HepG2 (cell line): ENCODE measurements around the gene LAMA1. TPM values are rescaled to one million over a fixed set of nuclear protein-coding genes. Genes with fewer than 3 reads are reported as not detected.

Experiments
- ATAC-seq: fragments of 200-7000 bp; cut with Tn5 transposase; 3 replicates; pipeline ENCODE4 v1.9.1; 2020; ENCODE audit warnings: mild to moderate bottlenecking, moderate library complexity
- BruUV-seq: library from RNA; stranded (reverse); fragments of 400-500 nt; replicated peaks from 2 replicates; lab custom pipeline; 2021; lab: Mats Ljungman, UMichigan
- CTCF ChIA-PET: fragments of 300-600 bp; formaldehyde crosslinking; extraction: SDS; loops from one replicate; lab custom pipeline; 2021; ENCODE audit warnings: low total read pairs, inconsistent platforms, low intra/inter-chr PET ratio; lab: Yijun Ruan, JAX
- POLR2A ChIA-PET: fragments of 350-600 bp; sonication (Branson Sonifier 250); formaldehyde crosslinking; loops from one replicate; lab custom pipeline; 2020; ENCODE audit warnings: antibody characterized with exemption, inconsistent platforms; lab: Yijun Ruan, JAX
- DNase-seq: peaks from one replicate; pipeline ENCODE4 v3.0.0-alpha.2; 2015; ENCODE audit warnings: low spot score
- FAIRE-seq: peaks from 3 replicates; lab custom pipeline; 2011; peaks lifted over from hg19 to GRCh38; lab: Jason Lieb, UNC
- H2AFZ ChIP-seq: one replicate; pipeline ENCODE4 v1.6.1; 2011; ENCODE audit warnings: low read length, inconsistent platforms
- H3K27ac ChIP-seq: fragments of 300-600 bp; 3 replicates; pipeline ENCODE4 v1.8.0; 2011; ENCODE audit warnings: mixed run types, mild to moderate bottlenecking, mixed read lengths, low read length, inconsistent platforms; ENCODE audit not compliant: insufficient read depth; ENCODE audit errors: extremely low read length
- H3K27me3 ChIP-seq, 2 experiments: fragments of 200-600 bp in 1 of 2; 2 replicates in 1 of 2; 3 replicates in 1 of 2; pipeline versions ENCODE4 v1.6.0 to v1.8.0; 2011; ENCODE audit warnings: low read length in 2 of 2, mild to moderate bottlenecking in 2 of 2, moderate library complexity in 2 of 2, inconsistent platforms in 1 of 2; ENCODE audit not compliant: insufficient read depth in 2 of 2, control insufficient read depth in 1 of 2
- H3K36me3 ChIP-seq, 2 experiments: fragments of 200-600 bp in 1 of 2; replicated peaks in 1 of 2; 2 replicates in 1 of 2; 3 replicates in 1 of 2; pipeline versions ENCODE4 v1.5.1 to v1.8.0; 2011; ENCODE audit warnings: low read length in 2 of 2, inconsistent platforms in 1 of 2; ENCODE audit not compliant: insufficient read depth in 2 of 2, control insufficient read depth in 1 of 2
- H3K4me1 ChIP-seq: 2 replicates; pipeline ENCODE4 v1.5.1; 2012; ENCODE audit warnings: low read length, inconsistent platforms; ENCODE audit not compliant: insufficient read depth
- H3K4me2 ChIP-seq: 2 replicates; pipeline ENCODE4 v1.6.0; 2011; ENCODE audit warnings: low read depth, low read length, inconsistent platforms
- H3K4me3 ChIP-seq, 3 experiments: fragments of 200-600 bp in 1 of 3; sonication (generic), shearing (Covaris generic) in 1 of 3; replicated peaks in 1 of 3; 2 replicates each; pipeline ENCODE4 v1.5.1; 2011 to 2016; ENCODE audit warnings: low read length in 3 of 3, inconsistent platforms in 2 of 3, low read depth in 2 of 3, mild to moderate bottlenecking in 2 of 3, control low read depth in 1 of 3, mixed read lengths in 1 of 3; ENCODE audit not compliant: insufficient read depth in 1 of 3
- H3K79me2 ChIP-seq: one replicate; pipeline ENCODE4 v1.6.1; 2011; ENCODE audit warnings: low read length, inconsistent platforms; ENCODE audit not compliant: insufficient read depth
- H3K9ac ChIP-seq: 2 replicates; pipeline ENCODE4 v1.6.0; 2011; ENCODE audit warnings: mild to moderate bottlenecking, low read depth, low read length, inconsistent platforms; ENCODE audit not compliant: insufficient read depth
- H3K9me3 ChIP-seq: 2 replicates; pipeline ENCODE4 v1.5.1; 2012; ENCODE audit warnings: mild to moderate bottlenecking, low read length
- H4K20me1 ChIP-seq: 2 replicates; pipeline ENCODE4 v1.6.0; 2011; ENCODE audit warnings: inconsistent platforms, mild to moderate bottlenecking, low read length, moderate library complexity; ENCODE audit not compliant: insufficient read depth
- CCDC6 ChIP-seq: sonication (generic); formaldehyde crosslinking; IDR thresholded peaks from 2 replicates; pipeline ENCODE4 v1.8.1; 2022; ENCODE audit warnings: mild to moderate bottlenecking, missing genetic modification reagents, moderate library complexity
- E2F5 ChIP-seq: sonication (generic); formaldehyde crosslinking; conservative IDR thresholded peaks from 2 replicates; pipeline ENCODE4 v1.4.0; 2020; ENCODE audit warnings: missing genetic modification reagents
- ELF4 ChIP-seq: sonication (generic); formaldehyde crosslinking; IDR thresholded peaks from 2 replicates; pipeline ENCODE4 v1.5.0; 2020; ENCODE audit warnings: missing genetic modification reagents, mild to moderate bottlenecking, moderate library complexity, borderline replicate concordance
- FOXA3 ChIP-seq: IDR thresholded peaks from 2 replicates; pipeline ENCODE4 v1.6.1; 2016; ENCODE audit warnings: missing genetic modification reagents, missing compliant biosample characterization
- FOXK1 ChIP-seq: sonication (generic); formaldehyde crosslinking; IDR thresholded peaks from 2 replicates; pipeline ENCODE4 v1.4.0; 2020; ENCODE audit warnings: low read depth, missing genetic modification reagents, borderline replicate concordance
- HNF4G ChIP-seq, 2 experiments: sonication (generic) in 1 of 2; formaldehyde crosslinking in 1 of 2; IDR thresholded peaks; 2 replicates each; pipeline versions ENCODE4 v1.4.0 to v1.6.1; 2011 to 2020; ENCODE audit warnings: borderline replicate concordance in 2 of 2, low read depth in 2 of 2, mild to moderate bottlenecking in 2 of 2, low read length in 1 of 2, missing genetic modification reagents in 1 of 2, moderate library complexity in 1 of 2
- IKZF5 ChIP-seq: IDR thresholded peaks from 2 replicates; pipeline ENCODE4 v1.6.1; 2018; ENCODE audit warnings: missing genetic modification reagents, mild to moderate bottlenecking, missing compliant biosample characterization
- RBM39 ChIP-seq: fragments of 200-400 bp; formaldehyde crosslinking; IDR thresholded peaks from one replicate; pipeline ENCODE4 v1.6.1; 2018; ENCODE audit warnings: antibody characterized with exemption, mild to moderate bottlenecking, low read depth, low read length; ENCODE audit not compliant: poor library complexity, severe bottlenecking
- SRSF1 ChIP-seq: fragments of 200-400 bp; formaldehyde crosslinking; optimal IDR thresholded peaks from 2 replicates; pipeline ENCODE3; 2017; ENCODE audit warnings: mild to moderate bottlenecking, low read depth, low read length, moderate library complexity
- U2AF2 ChIP-seq: fragments of 200-400 bp; formaldehyde crosslinking; IDR thresholded peaks from 2 replicates; pipeline ENCODE4 v1.6.1; 2017; ENCODE audit warnings: low read depth, mild to moderate bottlenecking, low read length
- ZFY ChIP-seq: sonication (generic); formaldehyde crosslinking; IDR thresholded peaks from 2 replicates; pipeline ENCODE4 v1.4.0; 2020; ENCODE audit warnings: missing genetic modification reagents
- ZNF264 ChIP-seq: sonication (generic); formaldehyde crosslinking; IDR thresholded peaks from 2 replicates; pipeline ENCODE4 v1.4.0; 2020; ENCODE audit warnings: missing genetic modification reagents
- ZNF275 ChIP-seq: sonication (generic); formaldehyde crosslinking; IDR thresholded peaks from 2 replicates; pipeline ENCODE4 v1.8.0; 2022; ENCODE audit warnings: missing genetic modification reagents, mild to moderate bottlenecking, inconsistent platforms, borderline replicate concordance
- ZNF446 ChIP-seq: sonication (generic); formaldehyde crosslinking; IDR thresholded peaks from 2 replicates; pipeline ENCODE4 v1.5.0; 2020; ENCODE audit warnings: mild to moderate bottlenecking, missing genetic modification reagents
- WGBS: methylation state at CpG from one replicate; pipeline ENCODE4 v1.1.6; 2017; ENCODE audit warnings: low lambda C conversion rate; 5-methylcytosine and 5-hydroxymethylcytosine counted together
- in situ Hi-C: cut with HindIII; loops from 2 replicates; pipeline ENCODE4 v1.10.0; 2017; ENCODE audit warnings: low pct_unique_long_range_greater_than_20kb; ENCODE audit not compliant: extremely low pct_ligation_motif_present
- intact Hi-C: fragments of 100-400 bp; cut with micrococcal nuclease; formaldehyde crosslinking; loops from one replicate; pipeline ENCODE4 v1.10.0; 2022; ENCODE audit not compliant: unreplicated experiment
- polyA plus RNA-seq, 8 experiments: library from polyadenylated mRNA; depleted of rRNA in 3 of 8; stranded (reverse) in 7 of 8; unstranded in 1 of 8; fragments of >200 nt; fragmentation: Illumina TruSeq in 4 of 8; extraction: Trizol in 4 of 8; gene quantifications; 2 replicates each; pipeline versions ENCODE4 v1.2.1 to v1.2.3, GENCODE V29; 2011 to 2016; ENCODE audit warnings: low read depth in 4 of 8, missing spikeins in 1 of 8, mixed read lengths in 1 of 8; ENCODE audit not compliant: insufficient read depth in 1 of 8
- total RNA-seq, 5 experiments: library from RNA; depleted of rRNA; stranded (reverse); fragments of >200 nt; fragmentation: Illumina TruSeq; extraction: Trizol; gene quantifications; 2 replicates each; pipeline ENCODE4 v1.2.3, GENCODE V29; 2016; ENCODE audit warnings: low read depth in 1 of 5

The LAMA1 gene
- total and polyA plus RNA-seq, 2 of the 13 experiments (the other 11 are each of a cell fraction or from before 2014, with no cell fraction given), result 0.05 to 0.44 TPM

GRCh38 chr18:6959110-6959509, 158.5 kb downstream of the LAMA1 start:
- H3K4me3 ChIP-seq, result no peak overlapping the region
- TF ChIP-seq FOXA3 (no peak), ZNF446 (CRISPR knock-in tag) (no peak), ZNF275 (CRISPR knock-in tag) (no peak)
- TF ChIP-seq, all 625 proteins: peak for 0
- Histone ChIP-seq H3K36me3 (no peaks in the 10 kb centered on the region), H3K79me2 (no peaks in the 10 kb centered on the region), H3K27me3 (0 out of 5 replicates have a peak, but pooled peaks cover 0 to 6% of the 10 kb centered on the region in 2 experiments), H3K9ac (no peak overlapping the region), H3K4me1 (peaks cover 39% of the 10 kb centered on the region), H3K9me3 (no peaks in the 10 kb centered on the region), H3K27ac (no peak overlapping the region), H3K4me2 (no peak overlapping the region), H2AFZ (no peak overlapping the region), H4K20me1 (no peaks in the 10 kb centered on the region)
- FAIRE-seq (no peak), DNase-seq (no peak), ATAC-seq (no peak)
- in situ Hi-C loops, result no loop called here
- ChIA-PET POLR2A (no interaction called here), CTCF (no interaction called here)
- 80% methylated on average over 12 of the region's 12 CpGs for WGBS
- intact Hi-C loops, result no loop called here
- BruUV-seq, result no TSS peak

GRCh38 chr18:6956999-6957398, 160.6 kb downstream of the LAMA1 start:
- ATAC-seq, result no peak
- no peak overlapping the region for H3K4me2 ChIP-seq
- no peaks in the 10 kb centered on the region for H4K20me1 ChIP-seq
- intact Hi-C loops, result no loop called here
- no peak overlapping the region for H3K9ac ChIP-seq
- ChIA-PET CTCF (no interaction called here), POLR2A (no interaction called here)
- no peak overlapping the region for H2AFZ ChIP-seq
- peaks cover 18% of the 10 kb centered on the region for H3K4me1 ChIP-seq
- 80% methylated on average over 12 of the region's 12 CpGs for WGBS
- BruUV-seq, result no TSS peak
- no peak overlapping the region for H3K4me3 ChIP-seq
- no peaks in the 10 kb centered on the region for H3K79me2 ChIP-seq
- H3K36me3 ChIP-seq, result no peaks in the 10 kb centered on the region
- H3K9me3 ChIP-seq, result no peaks in the 10 kb centered on the region
- H3K27me3 ChIP-seq, result 0 out of 5 replicates have a peak, but pooled peaks cover 0 to 8% of the 10 kb centered on the region in 2 experiments
- in situ Hi-C loops, result no loop called here
- no peak overlapping the region for H3K27ac ChIP-seq
- no peak for FAIRE-seq
- DNase-seq, result no peak
- TF ChIP-seq U2AF2 (no peak), CCDC6 (CRISPR knock-in tag) (no peak), FOXK1 (CRISPR knock-in tag) (no peak), SRSF1 (no peak), IKZF5 (CRISPR knock-in tag) (no peak), RBM39 (no peak), ZFY (no peak), HNF4G (IDR thresholded peaks at IDR 0.05; ENCODE audit: borderline replicate concordance, low read depth, low read length) (no peak), HNF4G (CRISPR knock-in tag; IDR thresholded peaks at IDR 0.05; ENCODE audit: borderline replicate concordance, low read depth) (no peak), E2F5 (CRISPR knock-in tag) (no peak), ZNF264 (CRISPR knock-in tag) (no peak), ELF4 (CRISPR knock-in tag) (no peak)
